ENCODE measurements around the gene ADAMTS17.

DNA sequence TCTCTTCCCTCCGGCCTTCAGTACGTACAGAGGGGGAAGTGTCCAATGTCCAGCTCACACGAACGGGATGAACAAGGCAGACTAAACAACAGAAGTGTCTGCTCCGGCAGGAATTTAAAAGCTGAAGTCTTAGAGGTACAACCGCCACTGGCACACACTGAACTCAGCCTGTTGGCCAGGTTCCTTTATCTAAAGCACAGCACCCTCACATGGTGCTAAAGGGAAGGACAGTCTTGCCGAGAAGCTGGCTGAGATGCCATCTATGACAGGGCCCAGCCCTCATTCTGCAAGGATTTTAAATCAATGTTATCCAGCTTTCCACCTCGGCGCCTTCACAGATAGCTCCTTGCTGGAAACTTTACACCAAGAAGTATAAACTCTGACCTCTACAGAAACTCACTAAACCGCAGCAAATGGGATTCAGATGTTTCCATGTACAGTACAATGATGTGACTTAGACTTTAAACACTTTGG, 2.8 kb downstream of the ADAMTS17 start:
- peak; percentile 77 for TF ChIP-seq CTCF (IDR thresholded peaks at IDR 0.05)
- no peak for TF ChIP-seq EZH2 (IDR thresholded peaks at IDR 0.05)
- TF ChIP-seq EZH2phosphoT487 (IDR thresholded peaks at IDR 0.05) = no peak

All from neural progenitor cell (in vitro differentiated cells).